LHCN-M2 (cell line): ENCODE data around the gene PTP4A2. TPM values are rescaled to one million over a fixed set of nuclear protein-coding genes. Genes with fewer than 3 reads are reported as not detected.

Experiments used
- DNase-seq: peaks from one replicate; pipeline ENCODE4 v3.0.0-alpha.2; 2012; ENCODE audit warnings: low read depth
- total RNA-seq: library from RNA; depleted of rRNA; stranded (reverse); fragments of >200 nt; gene quantifications from 2 replicates; pipeline ENCODE4 v1.2.3, GENCODE V29; 2014; rRNA removed

Gene PTP4A2
- total RNA-seq, 1 experiment from 2014 or later, result 266 TPM

DNA sequence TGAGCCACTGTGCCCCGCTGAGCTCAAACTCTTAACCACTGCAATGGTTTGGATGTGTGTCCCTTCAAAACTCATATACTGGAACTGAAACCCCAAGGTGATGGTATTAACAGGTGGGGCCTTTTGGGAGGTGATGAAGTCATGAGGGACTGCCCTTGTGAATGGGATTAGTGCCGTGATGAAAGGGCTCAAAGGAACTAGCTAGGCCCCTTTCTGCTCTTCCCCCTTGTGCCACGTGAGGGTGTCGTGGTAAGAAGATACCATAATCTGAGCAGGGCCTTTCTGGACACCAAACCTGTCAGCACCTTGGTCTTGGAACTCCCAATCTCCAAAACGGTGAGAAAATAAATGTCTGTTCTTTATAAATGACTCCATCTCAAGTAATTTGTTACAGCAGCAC is 76.8 kb downstream of the PTP4A2 start:
- no peak for DNase-seq

DNA sequence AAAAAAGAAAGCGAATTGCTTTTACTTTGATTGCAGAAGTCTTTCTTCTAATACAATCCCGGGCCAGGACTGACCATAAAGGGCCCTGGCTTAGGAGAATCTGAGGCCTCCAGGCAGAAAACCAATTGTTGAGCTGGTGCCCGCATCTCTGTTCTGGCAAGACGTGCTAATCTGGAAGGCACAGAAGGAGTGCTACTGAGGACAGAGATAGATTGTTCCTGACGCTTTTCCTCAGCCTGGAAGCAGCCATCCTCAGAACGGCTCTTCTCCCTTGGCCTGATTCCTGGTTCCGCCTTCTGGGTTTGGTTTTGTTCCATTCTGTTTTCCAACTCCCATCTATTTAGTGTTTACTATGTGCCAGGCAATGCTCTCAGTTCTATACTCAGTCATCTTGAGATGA is 77.6 kb downstream of the PTP4A2 start:
- DNase-seq, result no peak

DNA sequence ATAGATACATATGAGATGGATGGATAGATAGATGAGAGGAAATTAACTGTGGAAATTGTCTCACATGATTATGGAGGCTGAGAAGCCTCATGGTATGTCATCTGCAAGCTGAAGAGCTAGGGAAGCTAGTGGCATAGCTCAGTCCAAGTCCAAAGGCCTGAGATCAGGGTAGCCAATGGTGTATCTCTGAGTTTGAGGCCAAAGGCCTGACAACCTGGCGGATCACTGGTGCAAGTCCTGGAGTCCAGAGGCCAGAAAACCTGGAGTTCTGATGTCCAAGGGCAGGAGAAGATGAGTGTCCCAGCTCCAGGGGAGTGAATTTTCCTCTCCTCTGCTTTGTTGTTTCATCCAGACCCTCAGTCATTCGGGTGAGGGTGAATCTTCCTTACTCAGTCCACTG is 78.4 kb downstream of the PTP4A2 start:
- DNase-seq, result no peak

GRCh38 chr1:31859044-31859443 is 79.1 kb downstream of the PTP4A2 start:
- no peak for DNase-seq

GRCh38 chr1:31857863-31858262 is 80.3 kb downstream of the PTP4A2 start:
- no peak for DNase-seq

Other genes with a start within 250 kb of the PTP4A2 start
- gene COL16A1, start 234.4 kb downstream of the PTP4A2 start, total RNA-seq, result 9.8 and 11.5 TPM in 2 replicates
- gene ADGRB2, start 174.0 kb downstream of the PTP4A2 start, total RNA-seq, result 20.5 and 22.6 TPM in 2 replicates
- 52.0 and 58.6 TPM in 2 replicates for gene SPOCD1, start 122.3 kb downstream of the PTP4A2 start, total RNA-seq
- gene KHDRBS1, start 75.5 kb upstream of the PTP4A2 start, total RNA-seq, result 58.9 and 72.6 TPM in 2 replicates
- 8.1 and 10.4 TPM in 2 replicates for gene TMEM39B, start 134.6 kb upstream of the PTP4A2 start, total RNA-seq
- gene KPNA6, start 169.7 kb upstream of the PTP4A2 start, total RNA-seq, result 50.8 and 57.4 TPM in 2 replicates
- 79.6 and 81.6 TPM in 2 replicates for gene TXLNA, start 241.3 kb upstream of the PTP4A2 start, total RNA-seq